GM18526 (cell line): ENCODE results near the gene TEX14.

Experiments used
- POLR2A ChIP-seq: IDR thresholded peaks from 3 replicates; pipeline ENCODE4 v1.6.1; 2011; ENCODE audit not compliant: insufficient read length; ENCODE audit errors: extremely low read depth

TEX14 gene

GRCh38 chr17:58595194-58595792, 96.6 kb downstream of the TEX14 start:
- no peak for TF ChIP-seq POLR2A

- no peak for TF ChIP-seq POLR2A
These were observed 98.7 kb downstream of the TEX14 start for GRCh38 chr17:58593123-58593522.

- no peak for TF ChIP-seq POLR2A
These were observed 100.4 kb downstream of the TEX14 start for GRCh38 chr17:58591455-58591854.

GRCh38 chr17:58590377-58590776, 101.5 kb downstream of the TEX14 start:
- no peak for TF ChIP-seq POLR2A

- TF ChIP-seq POLR2A: no peak
These were observed 104.1 kb downstream of the TEX14 start for GRCh38 chr17:58587713-58588117.

GRCh38 chr17:58586009-58586644, 105.7 kb downstream of the TEX14 start:
- no peak for TF ChIP-seq POLR2A

- no peak for TF ChIP-seq POLR2A
These were observed 106.3 kb downstream of the TEX14 start for GRCh38 chr17:58585554-58585953.

- TF ChIP-seq POLR2A: no peak
These were observed 108.4 kb downstream of the TEX14 start for GRCh38 chr17:58583486-58583885.

- no peak for TF ChIP-seq POLR2A
These were observed 111.2 kb downstream of the TEX14 start for GRCh38 chr17:58580671-58581070.

GRCh38 chr17:58577696-58578095, 114.1 kb downstream of the TEX14 start:
- TF ChIP-seq POLR2A: no peak

GRCh38 chr17:58576679-58577367, 115.0 kb downstream of the TEX14 start:
- no peak for TF ChIP-seq POLR2A

GRCh38 chr17:58575511-58575910, 116.3 kb downstream of the TEX14 start:
- TF ChIP-seq POLR2A: no peak

- no peak for TF ChIP-seq POLR2A
These were observed 117.8 kb downstream of the TEX14 start for GRCh38 chr17:58574025-58574424.

- TF ChIP-seq POLR2A: no peak
These were observed 119.0 kb downstream of the TEX14 start for GRCh38 chr17:58572846-58573245.

- TF ChIP-seq POLR2A: no peak
These were observed 121.1 kb downstream of the TEX14 start for GRCh38 chr17:58570758-58571157.

GRCh38 chr17:58569196-58569595, 122.6 kb downstream of the TEX14 start:
- TF ChIP-seq POLR2A: no peak
